ENCODE data around the gene ADGRB3. TPM values are rescaled to one million over a fixed set of nuclear protein-coding genes. Genes with fewer than 3 reads are reported as not detected.

The ADGRB3 gene
- total and polyA plus RNA-seq, 7 donors = 0.10 to 0.39 (median 0.21) TPM; not detected in 1

GRCh38 chr6:68653074-68653705 is 18.1 kb downstream of the ADGRB3 start:
- TF ChIP-seq, protein P1, sequence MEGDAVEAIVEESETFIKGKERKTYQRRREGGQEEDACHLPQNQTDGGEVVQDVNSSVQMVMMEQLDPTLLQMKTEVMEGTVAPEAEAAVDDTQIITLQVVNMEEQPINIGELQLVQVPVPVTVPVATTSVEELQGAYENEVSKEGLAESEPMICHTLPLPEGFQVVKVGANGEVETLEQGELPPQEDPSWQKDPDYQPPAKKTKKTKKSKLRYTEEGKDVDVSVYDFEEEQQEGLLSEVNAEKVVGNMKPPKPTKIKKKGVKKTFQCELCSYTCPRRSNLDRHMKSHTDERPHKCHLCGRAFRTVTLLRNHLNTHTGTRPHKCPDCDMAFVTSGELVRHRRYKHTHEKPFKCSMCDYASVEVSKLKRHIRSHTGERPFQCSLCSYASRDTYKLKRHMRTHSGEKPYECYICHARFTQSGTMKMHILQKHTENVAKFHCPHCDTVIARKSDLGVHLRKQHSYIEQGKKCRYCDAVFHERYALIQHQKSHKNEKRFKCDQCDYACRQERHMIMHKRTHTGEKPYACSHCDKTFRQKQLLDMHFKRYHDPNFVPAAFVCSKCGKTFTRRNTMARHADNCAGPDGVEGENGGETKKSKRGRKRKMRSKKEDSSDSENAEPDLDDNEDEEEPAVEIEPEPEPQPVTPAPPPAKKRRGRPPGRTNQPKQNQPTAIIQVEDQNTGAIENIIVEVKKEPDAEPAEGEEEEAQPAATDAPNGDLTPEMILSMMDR (IDR thresholded peaks at IDR 0.05) = no peak
- ATAC-seq (no peak), DNase-seq (no peak)
- Histone ChIP-seq H3K27ac (no peak overlapping the region), H3K9me3 (no peaks in the 10 kb centered on the region), H3K27me3 (ENCODE audit: insufficient read depth in 3 of 3, low read length in 2 of 3) (no peaks in the 10 kb centered on the region), H3K4me1 (no peaks in the 10 kb centered on the region), H3K4me3 (no peak overlapping the region), H3K36me3 (ENCODE audit: insufficient read depth in 1 of 2, low read depth in 1 of 2) (no peaks in the 10 kb centered on the region)
- 73 to 84% (median 76%) methylated on average over 3 of the region's 3 CpGs for WGBS, 3 donors
- intact Hi-C loops (cut with DNase I) = no loop called here

DNA sequence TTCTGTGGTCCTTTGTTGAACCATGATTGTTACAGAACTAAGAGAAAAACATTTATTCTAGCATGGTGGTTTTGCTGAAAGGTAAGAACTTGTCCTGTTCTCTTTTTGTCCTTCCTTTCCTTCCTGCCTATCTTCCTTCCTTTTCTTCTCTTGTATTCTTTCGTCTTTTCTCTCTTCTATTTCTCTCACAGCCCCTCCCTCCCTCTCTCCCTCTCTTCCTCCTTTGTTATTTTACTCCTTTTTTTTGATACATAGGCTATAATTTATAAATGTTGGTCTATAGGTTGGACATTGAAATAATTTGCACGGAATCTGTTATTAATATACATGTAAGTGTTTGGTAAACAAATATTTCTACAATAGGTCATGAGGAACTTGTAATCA is 18.6 kb downstream of the ADGRB3 start:
- 77 to 83% (median 83%) methylated on average over 2 of the region's 2 CpGs for WGBS, 3 donors
- no peaks in the 10 kb centered on the region for H3K9me3 ChIP-seq

DNA sequence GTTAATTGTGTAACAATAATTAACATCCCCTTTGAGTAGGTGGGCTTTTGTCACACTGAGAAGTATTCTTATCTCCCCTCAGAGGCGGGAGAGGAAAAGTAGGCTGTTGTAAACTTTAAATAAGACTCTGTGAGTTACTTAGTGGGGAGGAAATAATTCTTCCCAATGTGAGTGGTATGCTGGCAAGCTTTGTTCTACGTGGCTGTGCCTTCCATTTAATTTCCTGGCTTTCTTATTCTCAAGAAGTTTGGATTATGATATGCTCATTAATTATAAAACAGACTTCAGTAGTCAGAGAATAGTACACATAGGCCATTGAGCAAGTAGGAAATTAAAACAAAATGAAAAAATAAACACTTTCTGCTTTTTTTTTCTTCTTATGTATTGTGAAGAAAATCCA is 19.1 kb downstream of the ADGRB3 start:
- Histone ChIP-seq H3K27me3 (ENCODE audit: insufficient read depth in 3 of 3, low read length in 2 of 3) (no peaks in the 10 kb centered on the region), H3K9me3 (no peaks in the 10 kb centered on the region), H3K4me1 (no peaks in the 10 kb centered on the region), H3K36me3 (ENCODE audit: insufficient read depth in 1 of 2, low read depth in 1 of 2) (no peaks in the 10 kb centered on the region), H3K27ac (no peak overlapping the region), H3K4me3 (no peak overlapping the region)
- TF ChIP-seq, protein P1 (IDR thresholded peaks at IDR 0.05) = no peak
- ATAC-seq (no peak), DNase-seq (no peak)
- WGBS, 3 donors = 41 to 62% (median 51%) methylated on average over 2 of the region's 2 CpGs
- intact Hi-C loops (cut with DNase I) = no loop called here

More for the DNA sequence above, 18.6 kb downstream of the ADGRB3 start:
- H3K27me3 ChIP-seq (ENCODE audit: insufficient read depth in 3 of 3, low read length in 2 of 3) = no peaks in the 10 kb centered on the region
- DNase-seq = no peak
- ATAC-seq = no peak
- H3K27ac ChIP-seq = no peak overlapping the region
- no peak overlapping the region for H3K4me3 ChIP-seq
- H3K36me3 ChIP-seq (ENCODE audit: insufficient read depth in 1 of 2, low read depth in 1 of 2) = no peaks in the 10 kb centered on the region
- TF ChIP-seq, protein P1 (IDR thresholded peaks at IDR 0.05) = no peak
- intact Hi-C loops (cut with DNase I) = no loop called here
- no peaks in the 10 kb centered on the region for H3K4me1 ChIP-seq

DNA sequence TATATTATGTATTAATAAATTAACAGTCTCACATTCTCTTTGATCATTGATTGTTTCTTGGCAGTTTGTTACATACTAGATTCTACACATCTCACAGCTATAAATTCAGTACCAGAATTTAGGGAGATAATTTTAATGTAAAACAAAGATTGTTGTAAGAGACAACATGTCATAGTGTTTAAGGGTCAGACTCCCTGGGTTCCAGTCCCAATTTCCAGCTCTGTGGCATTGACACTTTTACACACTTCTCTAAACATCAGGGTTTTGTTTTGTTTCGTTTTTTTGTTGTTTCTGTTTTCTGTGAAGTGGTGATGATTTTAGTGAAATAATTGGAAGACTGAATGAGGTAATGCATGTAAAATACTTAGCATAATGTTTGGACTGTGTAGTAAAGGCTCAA is 19.9 kb downstream of the ADGRB3 start:
- WGBS, 3 donors = 60 to 82% (median 62%) methylated on average over 1 of the region's 1 CpG
- intact Hi-C loops (cut with DNase I) = no loop called here
- ATAC-seq (no peak), DNase-seq (no peak)
- Histone ChIP-seq H3K4me3 (no peak overlapping the region), H3K36me3 (ENCODE audit: insufficient read depth in 1 of 2, low read depth in 1 of 2) (no peaks in the 10 kb centered on the region), H3K27ac (no peak overlapping the region), H3K9me3 (no peaks in the 10 kb centered on the region), H3K4me1 (no peaks in the 10 kb centered on the region), H3K27me3 (ENCODE audit: insufficient read depth in 3 of 3, low read length in 2 of 3) (no peaks in the 10 kb centered on the region)
- TF ChIP-seq, protein P1 (IDR thresholded peaks at IDR 0.05) = no peak

Data from psoas muscle (tissue), 8 donors.